ENCODE measurements around the gene XPNPEP1.
"Not testable (repeated sequence)": the region's sequence is repeated elsewhere in the genome, so short reads cannot be mapped to it uniquely, and the experiment has no call there.

The XPNPEP1 gene

GRCh38 chr10:109924087-109924486, 776 bp upstream of the XPNPEP1 start:
- no peak for DNase-seq (ENCODE audit: low spot score)

GRCh38 chr10:109922358-109922975, 844 bp downstream of the XPNPEP1 start:
- DNase-seq (ENCODE audit: low spot score) = no peak

GRCh38 chr10:109920016-109920415, 3.3 kb downstream of the XPNPEP1 start:
- DNase-seq (ENCODE audit: low spot score) = no peak

- DNase-seq (ENCODE audit: low spot score) = no peak
Measured at GRCh38 chr10:109919220-109919619, 4.1 kb downstream of the XPNPEP1 start.

- DNase-seq (ENCODE audit: low spot score) = not testable (repeated sequence)
Measured at GRCh38 chr10:109918707-109919106, 4.6 kb downstream of the XPNPEP1 start.

- DNase-seq (ENCODE audit: low spot score) = no peak
Measured at GRCh38 chr10:109915566-109915965, 7.7 kb downstream of the XPNPEP1 start.

GRCh38 chr10:109914966-109915365, 8.3 kb downstream of the XPNPEP1 start:
- no peak for DNase-seq (ENCODE audit: low spot score)

GRCh38 chr10:109913306-109913892, 9.9 kb downstream of the XPNPEP1 start:
- no peak for DNase-seq (ENCODE audit: low spot score)

- DNase-seq (ENCODE audit: low spot score) = no peak
Measured at GRCh38 chr10:109912335-109913281, 10.7 kb downstream of the XPNPEP1 start.

GRCh38 chr10:109911903-109912302, 11.4 kb downstream of the XPNPEP1 start:
- no peak for DNase-seq (ENCODE audit: low spot score)

- no peak for DNase-seq (ENCODE audit: low spot score)
Measured at GRCh38 chr10:109906316-109906715, 17.0 kb downstream of the XPNPEP1 start.

GRCh38 chr10:109904397-109904796, 18.9 kb downstream of the XPNPEP1 start:
- no peak for DNase-seq (ENCODE audit: low spot score)

- DNase-seq (ENCODE audit: low spot score) = no peak
Measured at GRCh38 chr10:109902992-109903947, 20.0 kb downstream of the XPNPEP1 start.

GRCh38 chr10:109899356-109900331, 23.7 kb downstream of the XPNPEP1 start:
- no peak for DNase-seq (ENCODE audit: low spot score)

- no peak for DNase-seq (ENCODE audit: low spot score)
Measured at GRCh38 chr10:109898666-109899355, 24.5 kb downstream of the XPNPEP1 start.

- no peak for DNase-seq (ENCODE audit: low spot score)
Measured at GRCh38 chr10:109898007-109898406, 25.3 kb downstream of the XPNPEP1 start.

GRCh38 chr10:109895848-109896247, 27.5 kb downstream of the XPNPEP1 start:
- DNase-seq (ENCODE audit: low spot score) = no peak

GRCh38 chr10:109895095-109895818, 28.1 kb downstream of the XPNPEP1 start:
- no peak for DNase-seq (ENCODE audit: low spot score)

- peak; percentile 76 for DNase-seq (ENCODE audit: low spot score)
Measured at GRCh38 chr10:109894516-109894915, 28.8 kb downstream of the XPNPEP1 start.

Data from pons (tissue), 1 donor.